Measurements from ENCODE around the gene PTPRE. TPM values are rescaled to one million over a fixed set of nuclear protein-coding genes. Genes with fewer than 3 reads are reported as not detected.

The PTPRE gene
- total and polyA plus RNA-seq, 10 of the 15 experiments (the other 5 are each of a cell fraction or from before 2014, with no cell fraction given) = 2.9 to 7.6 (median 5.8) TPM

- 30% methylated on average over 4 of the region's 4 CpGs for WGBS (ENCODE audit: insufficient coverage, insufficient replicate concordance, low lambda C conversion rate, missing lambda C conversion rate)
- in situ Hi-C loops (cut with MboI) (no loop called here), intact Hi-C loops (cut with micrococcal nuclease; ENCODE audit: unreplicated experiment) (no loop called here)
- Histone ChIP-seq H3K4me3 (no peak overlapping the region), H3K4me1 (ENCODE audit: control insufficient read depth, insufficient read depth, low read length) (no peaks in the 10 kb centered on the region), H3K27me3 (replicated peaks in 1 of 2; ENCODE audit: control insufficient read depth in 2 of 2, insufficient read depth in 2 of 2, low read length in 1 of 2) (peaks cover 0 to 2% of the 10 kb centered on the region in 2 experiments; a peak in 1 of 4 replicates), H3K79me2 (ENCODE audit: control insufficient read depth, insufficient read depth, low read length) (no peaks in the 10 kb centered on the region), H2AFZ (ENCODE audit: control insufficient read depth, low read depth, low read length) (no peak overlapping the region), H3K9me3 (replicated peaks; ENCODE audit: control insufficient read depth, insufficient read depth, low read length) (no peaks in the 10 kb centered on the region), H3K27ac (ENCODE audit: control insufficient read depth, insufficient read depth) (no peak overlapping the region), H3K4me2 (ENCODE audit: control insufficient read depth, insufficient read depth) (no peak overlapping the region), H4K20me1 (ENCODE audit: control insufficient read depth, insufficient read depth) (no peaks in the 10 kb centered on the region), H3K36me3 (ENCODE audit: control insufficient read depth in 2 of 2, insufficient read depth in 2 of 2, low read length in 1 of 2) (no peaks in the 10 kb centered on the region), H3K9ac (ENCODE audit: control insufficient read depth, insufficient read depth, low read length) (no peak overlapping the region)
- CTCF ChIA-PET = interaction anchor here (1.3 kb wide), 1 partner anchor 37 kb away, joined by 4 read pairs; no protein-coding TSS in a partner anchor
- RAD21 ChIA-PET (ENCODE audit: unreplicated experiment) = no interaction called here
- no peak for TF ChIP-seq GABPA (IDR thresholded peaks at IDR 0.05; ENCODE audit: low read depth)
- TF ChIP-seq E2F8 (IDR thresholded peaks at IDR 0.05; ENCODE audit: low read depth, partially characterized antibody) = no peak
- TF ChIP-seq ZNF207 (IDR thresholded peaks at IDR 0.05; ENCODE audit: borderline replicate concordance) = no peak
- TF ChIP-seq ELK1 (IDR thresholded peaks at IDR 0.05; ENCODE audit: low read depth, low read length) = no peak
- TF ChIP-seq SREBF1 (IDR thresholded peaks at IDR 0.05; ENCODE audit: low read length) = no peak
- no peak for TF ChIP-seq IRF3 (IDR thresholded peaks at IDR 0.05)
- TF ChIP-seq BCL11A (IDR thresholded peaks at IDR 0.05; ENCODE audit: low read depth, low read length) = no peak
- ATAC-seq (no peak), DNase-seq (ENCODE audit: low read depth, low spot score) (no peak), FAIRE-seq (no peak)
- POLR2A ChIA-PET = no interaction called here
- BruUV-seq (replicated peaks) = no TSS peak
- SMC1A ChIA-PET (ENCODE audit: uncharacterized antibody, unreplicated experiment) = no interaction called here
These were observed 66.0 kb downstream of the PTPRE start for GRCh38 chr10:127972751-127973357.
